IPS-18c (cell line): Measurements from ENCODE around the gene HOXD13.
A peak's percentile ranks its signal among the peaks of the same experiment; 100 is the strongest.

Source experiments
- H3K4me3 ChIP-seq: 2 replicates; pipeline ENCODE4 v1.7.0; 2013; ENCODE audit warnings: low read depth, mild to moderate bottlenecking, low read length, moderate library complexity; ENCODE audit not compliant: insufficient read depth
- H3K9me3 ChIP-seq: one replicate; pipeline ENCODE4 v1.6.1; 2013; ENCODE audit warnings: mild to moderate bottlenecking, low read length, moderate library complexity; ENCODE audit not compliant: control insufficient read depth, insufficient read depth

HOXD13 gene

DNA sequence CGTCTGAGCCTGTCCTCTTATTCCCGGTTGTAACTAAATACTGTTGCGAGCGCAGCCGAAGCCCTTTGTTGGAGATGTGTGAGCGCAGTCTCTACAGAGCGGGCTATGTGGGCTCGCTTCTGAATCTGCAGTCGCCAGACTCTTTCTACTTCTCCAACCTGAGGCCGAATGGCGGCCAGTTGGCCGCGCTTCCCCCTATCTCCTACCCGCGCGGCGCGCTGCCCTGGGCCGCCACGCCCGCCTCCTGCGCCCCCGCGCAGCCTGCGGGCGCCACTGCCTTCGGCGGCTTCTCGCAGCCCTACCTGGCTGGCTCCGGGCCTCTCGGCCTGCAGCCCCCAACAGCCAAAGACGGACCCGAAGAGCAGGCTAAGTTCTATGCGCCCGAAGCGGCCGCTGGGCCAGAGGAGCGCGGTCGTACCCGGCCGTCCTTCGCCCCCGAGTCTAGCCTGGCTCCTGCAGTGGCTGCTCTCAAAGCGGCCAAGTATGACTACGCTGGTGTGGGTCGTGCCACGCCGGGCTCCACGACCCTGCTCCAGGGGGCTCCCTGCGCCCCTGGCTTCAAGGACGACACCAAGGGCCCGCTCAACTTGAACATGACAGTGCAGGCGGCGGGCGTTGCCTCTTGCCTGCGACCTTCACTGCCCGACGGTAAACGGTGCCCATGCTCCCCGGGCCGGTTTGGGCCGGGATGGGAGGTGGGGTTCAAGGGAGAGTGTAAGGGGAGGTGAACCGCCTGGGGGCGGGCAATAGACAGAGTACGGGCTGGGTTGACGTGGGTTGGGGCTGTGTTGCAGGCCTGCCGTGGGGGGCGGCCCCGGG, 7.4 kb downstream of the HOXD13 start, which contains the start of gene HOXD12:
HOXD12 (plus strand) TSS at position 68 of the 819 bp plus-strand sequence; CDS start at position 75, 7 bp downstream.
- peak within 1 kb of the TSS; percentile 20; the same call in 1 of the 2 replicates for H3K4me3 ChIP-seq
- peaks cover 2% of the 10 kb centered on the region for H3K9me3 ChIP-seq

DNA sequence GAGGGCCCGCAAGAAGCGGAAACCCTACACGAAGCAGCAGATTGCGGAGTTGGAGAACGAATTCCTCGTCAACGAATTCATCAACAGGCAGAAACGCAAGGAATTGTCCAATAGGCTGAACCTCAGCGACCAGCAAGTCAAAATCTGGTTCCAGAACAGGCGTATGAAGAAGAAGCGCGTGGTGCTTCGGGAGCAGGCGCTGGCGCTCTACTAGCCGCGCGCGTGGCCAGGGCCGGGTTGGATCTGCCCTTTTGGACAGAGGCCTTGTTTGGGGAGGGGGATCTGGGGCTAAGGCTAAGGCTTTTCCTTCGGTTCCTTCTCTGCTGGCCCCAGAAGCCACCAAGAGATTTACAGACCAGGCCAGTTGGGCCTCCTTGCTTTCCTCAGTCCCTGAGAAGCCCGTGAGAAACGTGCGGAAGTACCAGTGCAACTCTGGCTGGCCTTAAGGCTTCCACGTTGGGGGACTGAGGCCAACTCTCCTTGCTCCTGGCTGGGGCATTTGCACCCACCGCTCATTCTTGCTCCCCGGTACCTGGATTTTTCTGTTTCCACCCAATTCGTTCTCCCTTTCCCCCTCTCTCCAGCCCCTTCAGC, 8.1 kb downstream of the HOXD13 start:
- Histone ChIP-seq H3K9me3 (peaks cover 2% of the 10 kb centered on the region), H3K4me3 (no peak overlapping the region)

DNA sequence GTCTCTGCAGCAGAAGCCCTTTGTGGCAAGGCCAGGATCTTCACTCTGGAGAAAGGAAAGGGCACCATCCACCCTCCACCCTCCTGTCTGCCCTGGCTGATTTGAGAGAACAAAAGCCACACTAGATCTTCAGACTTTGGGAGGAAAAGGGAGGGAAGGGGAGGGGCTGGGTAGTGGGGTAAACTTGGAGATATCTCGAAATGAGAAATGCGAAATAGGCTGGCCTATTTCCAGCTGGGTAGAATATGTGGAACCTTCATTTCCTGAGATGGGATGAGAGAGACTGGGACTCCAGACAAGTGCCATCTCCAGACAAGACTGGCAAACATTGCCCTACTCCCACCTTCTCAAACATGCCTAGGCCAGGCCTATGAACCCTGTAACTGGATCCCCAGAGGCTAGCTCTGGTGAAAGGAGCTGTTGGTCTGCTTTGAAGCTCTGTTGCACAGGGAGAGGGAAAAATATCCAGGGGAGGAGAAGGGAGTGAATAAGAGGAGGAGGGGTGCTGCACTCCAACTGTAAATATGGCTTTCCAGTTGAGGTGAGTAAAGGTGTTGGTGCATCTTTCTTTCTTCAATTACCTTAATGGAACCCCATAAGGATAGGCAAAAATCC, 8.8 kb downstream of the HOXD13 start:
- Histone ChIP-seq H3K9me3 (peaks cover 2% of the 10 kb centered on the region), H3K4me3 (no peak overlapping the region)

DNA sequence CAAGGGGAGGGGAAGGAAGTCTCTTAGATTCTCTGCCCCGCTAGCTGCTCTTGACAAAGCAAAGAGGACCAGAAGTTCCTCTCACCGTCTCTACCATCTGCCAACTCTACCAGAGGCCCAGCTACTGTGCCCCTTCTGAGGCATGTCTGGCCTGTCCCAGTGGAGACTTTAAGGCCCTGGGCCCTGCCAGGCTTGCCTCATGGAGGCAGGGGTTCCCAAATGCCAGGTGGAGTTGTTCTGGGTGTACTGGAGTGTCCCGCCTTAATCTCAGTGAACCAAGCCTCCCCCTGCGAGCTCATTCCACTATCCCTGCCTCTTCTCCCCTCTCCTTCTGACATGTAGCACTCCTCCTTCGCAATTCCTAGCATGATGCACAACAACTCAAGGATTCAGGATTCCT, 9.3 kb downstream of the HOXD13 start:
- Histone ChIP-seq H3K4me3 (no peak overlapping the region), H3K9me3 (peaks cover 2% of the 10 kb centered on the region)

DNA sequence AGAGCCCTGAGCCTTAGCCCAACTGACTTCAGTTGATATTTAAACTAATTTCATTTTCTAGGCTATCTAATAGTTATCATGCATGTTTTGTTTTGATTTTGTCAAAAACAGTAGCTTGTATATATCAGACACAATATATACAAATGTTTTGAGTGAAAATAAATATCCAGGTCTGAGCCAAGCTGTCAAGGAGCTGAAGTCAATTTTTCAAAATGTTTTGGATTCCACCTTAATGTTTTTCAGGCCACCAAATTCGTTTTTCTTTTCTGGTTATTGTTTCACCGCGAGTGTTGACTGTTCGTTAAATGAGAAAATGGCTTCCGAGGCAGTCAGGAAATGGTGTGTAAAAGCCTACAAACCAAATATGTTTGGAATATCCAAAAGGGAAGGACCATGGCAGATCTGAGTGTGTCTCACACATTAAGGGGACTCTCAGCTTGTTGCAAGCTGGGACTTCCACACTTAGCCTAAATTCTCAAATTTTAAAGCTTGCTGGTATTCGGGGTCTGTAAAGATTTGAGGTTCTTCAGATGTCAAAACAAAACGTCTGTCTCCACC, 9.9 kb downstream of the HOXD13 start:
- Histone ChIP-seq H3K4me3 (no peak overlapping the region), H3K9me3 (peaks cover 2% of the 10 kb centered on the region)

DNA sequence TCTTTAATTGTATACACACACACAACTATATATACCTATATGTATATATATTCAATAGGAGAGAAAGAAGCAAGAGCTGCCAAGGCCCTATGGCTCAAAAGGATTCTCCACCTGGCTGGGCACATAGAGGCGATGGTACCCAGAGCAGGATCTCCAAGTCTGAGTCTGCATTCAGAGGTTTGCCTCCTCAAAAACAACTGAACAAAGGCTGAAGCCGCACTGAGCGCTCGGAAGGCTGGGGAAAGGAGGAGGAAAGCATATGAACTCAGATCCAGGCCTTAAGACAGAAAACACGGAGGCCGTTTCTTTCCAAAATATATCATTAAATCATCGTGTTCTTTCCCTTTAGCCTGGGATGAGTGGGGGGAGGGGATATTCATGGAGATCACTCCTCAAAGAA, 10.7 kb downstream of the HOXD13 start:
- H3K9me3 ChIP-seq = peaks cover 2% of the 10 kb centered on the region
- no peak overlapping the region for H3K4me3 ChIP-seq

DNA sequence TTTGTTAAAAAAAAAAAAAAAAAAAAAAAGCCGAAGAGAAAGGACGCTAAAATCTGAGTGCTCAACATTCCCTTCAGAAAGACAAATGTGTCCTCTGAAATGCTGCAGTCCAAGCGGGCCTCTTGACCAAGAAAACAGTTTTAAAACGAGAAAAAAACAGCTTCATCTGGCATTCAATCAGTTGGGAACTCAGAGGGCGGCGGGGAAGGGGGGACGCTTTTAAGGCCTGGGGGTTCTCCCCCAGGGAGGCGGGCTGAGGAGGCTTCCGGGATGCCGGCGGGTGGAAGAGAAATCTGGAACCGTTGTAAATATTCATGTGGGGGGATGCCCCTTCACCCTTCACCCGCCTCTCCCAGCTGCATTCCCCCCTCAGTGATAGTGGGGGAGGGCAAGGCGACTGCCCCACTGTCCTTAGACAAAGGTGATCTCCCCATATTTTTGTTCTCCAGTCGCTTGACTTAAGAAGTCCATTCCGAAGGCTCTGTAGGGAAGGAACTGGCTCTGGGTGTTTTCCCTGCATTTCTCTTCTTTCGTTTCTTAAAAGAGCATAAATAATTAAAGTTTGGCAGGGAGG, 11.3 kb downstream of the HOXD13 start:
- Histone ChIP-seq H3K4me3 (no peak overlapping the region), H3K9me3 (peaks cover 2% of the 10 kb centered on the region)

DNA sequence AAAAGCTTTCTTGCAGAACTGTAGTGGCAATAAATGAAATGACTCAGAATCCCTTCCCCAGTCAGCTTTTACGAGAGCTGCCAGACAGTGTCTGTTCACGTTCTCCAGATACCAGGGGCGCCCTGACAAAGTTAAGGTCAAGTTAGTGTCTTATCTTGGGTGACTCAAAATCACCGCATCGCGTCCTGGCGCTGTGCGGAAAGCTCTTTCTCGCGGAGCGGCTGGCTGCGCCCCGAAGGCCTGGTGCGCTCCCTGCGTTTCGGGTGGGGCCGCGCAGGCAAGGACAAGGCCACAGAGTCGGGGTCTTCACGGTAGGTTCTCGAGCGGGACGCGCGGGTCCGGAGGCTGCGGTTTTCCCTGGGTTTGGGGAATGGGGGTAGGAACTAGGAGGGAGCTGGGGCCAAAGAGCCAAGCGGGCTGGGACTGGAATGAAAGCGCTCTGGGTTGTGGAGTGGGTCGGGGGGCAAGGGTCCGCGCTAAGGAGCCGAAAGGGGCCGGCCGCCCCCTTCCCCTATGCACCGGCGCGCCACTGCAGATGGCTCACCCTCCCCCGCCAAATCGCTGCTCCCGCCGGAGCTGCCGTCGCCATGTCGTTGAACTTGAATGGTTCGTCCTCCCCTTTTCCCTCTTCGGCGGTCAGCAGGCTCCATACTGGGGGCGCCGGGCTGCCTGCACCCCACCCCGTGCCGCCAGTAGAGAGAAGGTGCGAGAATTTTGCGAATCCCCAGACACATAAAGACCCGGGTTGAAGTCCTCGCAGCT, 12.0 kb downstream of the HOXD13 start:
- Histone ChIP-seq H3K4me3 (0 out of 2 replicates have a peak overlapping the region, but pooled peaks have one; percentile 15), H3K9me3 (peaks cover 2% of the 10 kb centered on the region)

DNA sequence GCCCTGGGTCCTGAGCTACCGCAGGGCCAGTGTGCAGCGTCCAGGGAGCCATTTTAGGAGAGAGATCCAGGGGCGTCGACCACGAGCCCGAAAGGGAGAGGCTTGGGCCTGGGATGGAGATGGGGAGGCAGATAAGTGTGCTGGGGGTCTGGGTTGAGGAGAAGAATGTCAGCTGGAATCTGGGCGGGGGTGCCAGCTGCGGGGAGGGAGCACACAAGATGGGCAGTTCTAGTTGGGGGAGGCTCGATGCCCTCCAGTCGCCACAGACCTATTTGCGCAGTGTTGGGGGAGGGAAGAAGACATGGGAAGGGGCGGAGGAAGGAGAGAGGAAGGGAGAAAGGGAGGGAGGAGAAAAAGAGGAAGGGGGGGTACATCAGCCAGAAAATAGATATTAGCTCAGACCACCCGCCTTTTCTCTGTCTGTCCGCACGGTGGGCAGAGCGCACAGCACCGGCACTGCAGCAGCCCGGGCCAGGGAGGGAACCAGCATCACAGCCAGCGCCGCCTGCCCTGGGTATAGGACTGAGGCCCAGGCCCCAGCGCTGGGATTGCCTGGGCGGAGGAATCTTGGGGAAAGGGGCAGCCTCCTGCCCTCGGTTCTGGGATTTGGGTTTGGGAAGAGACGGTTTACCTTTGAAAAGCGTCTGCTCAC, 12.7 kb downstream of the HOXD13 start:
- H3K4me3 ChIP-seq = 0 out of 2 replicates have a peak overlapping the region, but pooled peaks have one; percentile 15
- H3K9me3 ChIP-seq = no peaks in the 10 kb centered on the region

DNA sequence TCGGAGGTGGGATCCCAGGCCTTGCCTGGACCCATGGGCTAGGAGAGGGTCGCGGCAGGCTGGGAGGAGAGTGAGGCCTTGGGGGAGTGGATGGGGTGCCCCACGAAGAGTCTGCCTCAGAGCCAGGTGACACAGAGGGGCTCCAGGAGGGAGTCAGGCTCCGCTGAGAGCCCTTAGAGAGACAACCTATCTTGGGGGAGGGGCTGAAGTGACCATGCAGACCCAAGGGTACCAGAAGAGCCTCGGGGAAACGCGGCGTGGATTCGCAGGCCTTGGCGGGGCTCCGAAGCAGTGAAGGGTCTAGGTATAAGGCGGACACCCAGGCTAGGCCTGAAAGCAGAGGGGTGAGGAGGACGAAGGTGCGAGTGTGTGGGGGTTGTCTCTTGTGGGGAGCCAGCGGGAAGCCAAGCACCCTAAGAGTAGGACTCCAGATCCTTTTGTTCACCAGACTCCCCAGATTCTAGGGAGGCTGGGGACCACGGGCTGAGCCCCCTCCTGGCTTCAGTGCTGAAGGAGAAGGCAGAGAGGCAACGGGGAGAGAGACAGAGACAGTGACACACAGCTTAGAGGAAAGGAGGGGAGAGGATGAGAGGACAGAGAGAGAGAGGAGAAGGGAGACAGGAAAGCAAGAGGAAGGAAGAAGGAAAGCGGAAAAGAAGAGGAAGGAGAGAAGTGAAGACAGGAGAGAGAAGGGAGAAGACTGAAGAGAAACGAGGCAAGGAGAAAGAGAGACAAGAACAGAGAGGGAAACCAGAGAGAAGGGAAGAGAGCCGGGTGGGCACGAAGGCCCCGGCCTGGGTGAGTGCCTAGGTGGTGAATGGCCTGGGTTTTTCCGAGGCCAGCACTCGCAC, 13.4 kb downstream of the HOXD13 start:
- no peak overlapping the region; the same call in 1 of the 2 replicates for H3K4me3 ChIP-seq

DNA sequence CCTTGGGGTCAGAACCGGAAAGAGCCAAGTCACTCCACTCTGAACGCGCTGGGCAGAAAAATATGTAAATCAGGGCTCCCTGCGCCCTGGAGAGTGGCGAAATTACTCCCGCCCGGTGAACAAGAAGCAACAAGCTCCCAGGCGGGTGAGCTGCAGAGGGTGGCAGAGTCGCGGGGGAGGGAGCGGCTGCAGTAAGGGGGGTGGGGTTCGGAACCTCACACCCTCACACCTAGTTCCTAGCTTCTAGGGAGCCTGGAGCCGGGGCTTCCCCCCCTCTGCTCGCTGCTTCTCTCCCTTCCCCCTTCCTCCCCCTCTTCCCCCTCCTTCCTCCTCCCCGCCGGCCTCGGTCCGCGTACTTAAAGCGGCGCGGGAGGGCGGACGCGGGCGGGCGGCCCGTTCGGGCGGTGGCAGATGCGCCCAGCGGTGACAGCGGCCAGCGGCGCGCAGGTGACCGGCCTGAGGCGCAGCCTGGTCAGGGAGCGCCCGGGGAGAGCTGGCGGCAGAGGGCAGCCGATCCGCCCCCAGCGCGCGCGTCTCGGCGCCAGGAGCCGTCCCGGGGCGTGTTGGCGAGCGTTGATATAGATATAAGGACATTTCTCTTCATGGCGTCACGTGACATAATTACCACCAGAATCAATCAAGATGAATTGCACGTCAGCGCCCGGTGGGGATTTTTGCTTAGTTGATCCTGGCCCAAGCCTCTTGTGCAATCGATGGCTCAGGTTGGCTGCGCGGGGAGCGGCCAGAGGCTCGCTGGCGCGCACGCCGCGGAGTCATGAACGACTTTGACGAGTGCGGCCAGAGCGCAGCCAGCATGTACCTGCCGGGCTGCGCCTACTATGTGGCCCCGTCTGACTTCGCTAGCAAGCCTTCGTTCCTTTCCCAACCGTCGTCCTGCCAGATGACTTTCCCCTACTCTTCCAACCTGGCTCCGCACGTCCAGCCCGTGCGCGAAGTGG, 14.3 kb downstream of the HOXD13 start, which contains the start of gene HOXD11:
HOXD11 (plus strand) TSS at position 700 of the 959 bp plus-strand sequence; CDS start at position 776, 76 bp downstream.
- Histone ChIP-seq H3K4me3 (peak within 1 kb of the TSS; percentile 28), H3K9me3 (no peaks in the 10 kb centered on the region)

More for the DNA sequence above, 13.4 kb downstream of the HOXD13 start:
- H3K9me3 ChIP-seq = no peaks in the 10 kb centered on the region

DNA sequence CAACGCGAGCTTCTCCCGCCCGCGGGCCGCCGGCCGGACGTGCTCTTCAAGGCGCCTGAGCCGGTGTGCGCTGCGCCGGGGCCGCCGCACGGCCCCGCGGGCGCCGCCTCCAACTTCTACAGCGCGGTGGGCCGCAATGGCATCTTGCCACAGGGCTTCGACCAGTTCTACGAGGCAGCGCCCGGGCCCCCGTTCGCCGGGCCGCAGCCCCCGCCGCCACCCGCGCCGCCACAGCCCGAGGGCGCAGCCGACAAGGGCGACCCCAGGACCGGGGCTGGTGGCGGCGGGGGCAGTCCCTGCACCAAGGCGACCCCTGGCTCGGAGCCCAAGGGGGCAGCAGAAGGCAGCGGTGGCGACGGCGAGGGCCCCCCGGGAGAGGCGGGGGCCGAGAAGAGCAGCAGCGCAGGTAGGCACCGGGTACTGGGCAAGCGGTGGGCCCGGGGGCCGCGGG, 15.2 kb downstream of the HOXD13 start:
- Histone ChIP-seq H3K4me3 (no peak overlapping the region), H3K9me3 (no peaks in the 10 kb centered on the region)

DNA sequence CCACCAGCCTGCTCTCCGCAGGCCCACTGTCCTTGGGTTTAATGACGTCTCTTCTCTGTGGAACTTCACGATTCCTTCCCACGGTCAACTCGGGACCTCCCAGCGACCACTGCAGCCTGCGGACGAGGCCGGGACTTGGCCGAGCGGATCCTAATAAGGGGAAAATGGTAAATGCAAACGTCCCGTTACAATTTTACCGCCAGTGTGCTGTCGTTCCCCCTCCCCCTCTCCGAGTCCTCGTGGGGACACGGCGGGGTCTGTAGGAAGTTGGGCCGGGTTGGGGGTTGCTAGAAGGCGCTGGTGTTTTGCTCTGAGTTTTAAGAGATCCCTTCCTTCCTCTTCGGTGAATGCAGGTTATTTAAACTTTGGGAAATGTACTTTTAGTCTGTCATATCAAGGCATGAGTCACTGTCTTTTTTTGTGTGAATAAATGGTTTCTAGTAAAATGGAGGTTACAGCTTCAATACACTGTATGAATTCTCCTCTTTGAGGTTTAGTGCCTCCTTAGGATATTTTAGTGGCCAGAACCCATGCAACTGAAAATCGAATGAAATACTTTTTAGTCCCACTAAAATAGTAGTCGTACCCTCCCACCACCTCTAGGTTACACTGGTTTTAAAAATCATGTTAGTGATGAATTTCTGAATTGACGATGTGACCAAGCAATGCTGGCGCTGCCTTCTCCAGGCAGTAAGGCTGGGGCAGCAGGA, 16.8 kb downstream of the HOXD13 start:
- Histone ChIP-seq H3K4me3 (no peak overlapping the region), H3K9me3 (no peaks in the 10 kb centered on the region)

DNA sequence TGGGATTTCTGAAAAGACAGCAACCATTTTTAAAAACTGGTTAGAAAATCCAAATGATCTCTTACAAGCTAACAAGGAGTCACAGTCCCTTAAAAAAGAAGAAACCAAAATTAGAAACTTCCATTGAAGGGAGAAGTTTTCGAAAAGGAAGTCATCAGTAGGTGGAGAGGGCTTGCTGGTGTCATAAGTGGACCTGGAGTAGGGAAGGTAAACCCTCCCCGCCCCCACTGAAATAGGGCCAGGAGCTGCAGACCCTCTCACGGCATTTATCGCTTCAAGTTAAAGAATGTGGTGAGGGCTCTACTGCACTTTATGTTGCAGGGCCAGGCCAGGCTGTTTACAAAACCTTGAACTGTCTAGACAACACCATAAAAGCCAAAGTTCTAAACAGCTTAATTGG, 17.4 kb downstream of the HOXD13 start:
- no peak overlapping the region for H3K4me3 ChIP-seq
- H3K9me3 ChIP-seq = no peaks in the 10 kb centered on the region
